ENCODE data around the gene PIK3IP1. TPM values are rescaled to one million over a fixed set of nuclear protein-coding genes. Genes with fewer than 3 reads are reported as not detected.

Gene PIK3IP1
- total RNA-seq, 1 donor from 2014 or later, result 32.4 TPM

- no peaks in the 10 kb centered on the region for H3K9me3 ChIP-seq
- intact Hi-C loops (cut with DNase I), result no loop called here
- no peak for TF ChIP-seq POLR2A (IDR thresholded peaks at IDR 0.05)
- TF ChIP-seq POLR2AphosphoS5 (IDR thresholded peaks at IDR 0.05; ENCODE audit: insufficient read depth in 1 of 2, low read depth in 1 of 2), result no peak
- no peak for TF ChIP-seq CTCF (IDR thresholded peaks at IDR 0.05)
These were observed 8.6 kb upstream of the PIK3IP1 start for GRCh38 chr22:31300896-31301295.

GRCh38 chr22:31295831-31296657 is 3.8 kb upstream of the PIK3IP1 start:
- no peaks in the 10 kb centered on the region for H3K27me3 ChIP-seq
- H3K4me3 ChIP-seq, result no peak overlapping the region
- intact Hi-C loops (cut with DNase I), result no loop called here
- peak overlapping the region; percentile 75 for H3K27ac ChIP-seq
- no peak for TF ChIP-seq CTCF (IDR thresholded peaks at IDR 0.05)
- TF ChIP-seq POLR2AphosphoS5 (IDR thresholded peaks at IDR 0.05; ENCODE audit: insufficient read depth in 1 of 2, low read depth in 1 of 2), result peak in 1 of 2 donors; percentile 41
- no peak for DNase-seq (ENCODE audit: extremely low spot score in 2 of 2)
- H3K9me3 ChIP-seq, result no peaks in the 10 kb centered on the region
- H3K36me3 ChIP-seq, result no peaks in the 10 kb centered on the region
- peaks cover 36% of the 10 kb centered on the region for H3K4me1 ChIP-seq

More at GRCh38 chr22:31300896-31301295, 8.6 kb upstream of the PIK3IP1 start:
- Histone ChIP-seq H3K36me3 (no peaks in the 10 kb centered on the region), H3K27me3 (no peaks in the 10 kb centered on the region), H3K4me1 (peaks cover 14% of the 10 kb centered on the region), H3K27ac (no peak overlapping the region), H3K4me3 (no peak overlapping the region)
- peak in 1 of 2 donors; percentile 42 for DNase-seq (ENCODE audit: extremely low spot score in 2 of 2)

- intact Hi-C loops (cut with DNase I), result no loop called here
- Histone ChIP-seq H3K9me3 (no peaks in the 10 kb centered on the region), H3K4me3 (no peak overlapping the region), H3K36me3 (no peaks in the 10 kb centered on the region), H3K27me3 (no peaks in the 10 kb centered on the region), H3K27ac (peak overlapping the region; percentile 75), H3K4me1 (peaks cover 36% of the 10 kb centered on the region)
- no peak for TF ChIP-seq CTCF (IDR thresholded peaks at IDR 0.05)
- TF ChIP-seq POLR2A (IDR thresholded peaks at IDR 0.05), result no peak
- TF ChIP-seq POLR2AphosphoS5 (IDR thresholded peaks at IDR 0.05; ENCODE audit: insufficient read depth in 1 of 2, low read depth in 1 of 2), result no peak
- no peak for DNase-seq (ENCODE audit: extremely low spot score in 2 of 2)
These were observed 3.1 kb upstream of the PIK3IP1 start for GRCh38 chr22:31295360-31295759.

GRCh38 chr22:31291481-31292235 is 630 bp downstream of the PIK3IP1 start:
- Histone ChIP-seq H3K36me3 (peaks cover 0 to 20% of the 10 kb centered on the region in 2 donors), H3K27ac (peak overlapping the region; percentile 97), H3K27me3 (no peaks in the 10 kb centered on the region), H3K4me1 (peaks cover 57% of the 10 kb centered on the region), H3K4me3 (peak overlapping the region; percentile 69 to 81), H3K9me3 (no peaks in the 10 kb centered on the region)
- peak in 1 of 2 donors; percentile 89 for DNase-seq (ENCODE audit: extremely low spot score in 2 of 2)
- no peak for TF ChIP-seq CTCF (IDR thresholded peaks at IDR 0.05)
- no peak for TF ChIP-seq POLR2AphosphoS5 (IDR thresholded peaks at IDR 0.05; ENCODE audit: insufficient read depth in 1 of 2, low read depth in 1 of 2)
- no peak for TF ChIP-seq POLR2A (IDR thresholded peaks at IDR 0.05)
- intact Hi-C loops (cut with DNase I), result no loop called here
